ENCODE results near the gene RNF130.

DNA sequence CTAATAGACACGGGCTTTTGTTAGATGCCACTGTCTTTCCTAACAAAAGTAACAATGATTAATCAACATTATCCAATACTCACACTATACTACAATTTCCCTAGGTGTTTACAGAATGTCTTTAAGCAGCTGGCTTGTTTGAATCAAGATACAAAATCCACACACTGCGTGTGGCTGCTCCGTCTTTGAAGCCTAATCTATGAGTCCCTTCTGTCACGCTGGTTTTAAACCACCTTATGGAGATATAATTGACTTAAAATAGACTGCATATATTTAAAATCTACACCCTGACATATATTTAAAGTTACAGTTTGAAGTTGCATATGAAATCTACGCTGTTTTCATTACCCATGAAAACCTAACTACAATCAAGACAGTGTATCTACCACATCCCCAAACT lies 89.9 kb downstream of the RNF130 start:
- TF ChIP-seq GATA2 (IDR thresholded peaks at IDR 0.05; ENCODE audit: low read depth, low read length) (no peak), GATA3 (IDR thresholded peaks at IDR 0.05; ENCODE audit: low read depth, low read length) (no peak)

All from SH-SY5Y (cell line).